HUES6 (cell line): ENCODE results near the gene ZC3H7A.

Experiments used
- H3K27ac ChIP-seq: 2 replicates; pipeline ENCODE4 v1.7.0; 2013; ENCODE audit warnings: low read depth, mild to moderate bottlenecking, low read length, inconsistent platforms
- H3K27me3 ChIP-seq: 2 replicates; pipeline ENCODE4 v1.6.1; 2013; ENCODE audit warnings: low read length; ENCODE audit not compliant: control insufficient read depth, insufficient read depth
- H3K36me3 ChIP-seq: 2 replicates; pipeline ENCODE4 v1.6.1; 2013; ENCODE audit warnings: low read length; ENCODE audit not compliant: control insufficient read depth, insufficient read depth
- H3K4me1 ChIP-seq: 2 replicates; pipeline ENCODE4 v1.6.1; 2013; ENCODE audit warnings: low read length; ENCODE audit not compliant: control insufficient read depth, insufficient read depth
- H3K4me3 ChIP-seq: 2 replicates; pipeline ENCODE4 v1.5.1; 2013; ENCODE audit warnings: low read depth, low read length
- H3K9ac ChIP-seq: one replicate; pipeline ENCODE4 v1.6.1; 2013; ENCODE audit warnings: mild to moderate bottlenecking, low read length
- H3K9me3 ChIP-seq: 2 replicates; pipeline ENCODE4 v1.6.1; 2013; ENCODE audit warnings: low read depth, low read length; ENCODE audit not compliant: control insufficient read depth, insufficient read depth

The ZC3H7A gene

DNA sequence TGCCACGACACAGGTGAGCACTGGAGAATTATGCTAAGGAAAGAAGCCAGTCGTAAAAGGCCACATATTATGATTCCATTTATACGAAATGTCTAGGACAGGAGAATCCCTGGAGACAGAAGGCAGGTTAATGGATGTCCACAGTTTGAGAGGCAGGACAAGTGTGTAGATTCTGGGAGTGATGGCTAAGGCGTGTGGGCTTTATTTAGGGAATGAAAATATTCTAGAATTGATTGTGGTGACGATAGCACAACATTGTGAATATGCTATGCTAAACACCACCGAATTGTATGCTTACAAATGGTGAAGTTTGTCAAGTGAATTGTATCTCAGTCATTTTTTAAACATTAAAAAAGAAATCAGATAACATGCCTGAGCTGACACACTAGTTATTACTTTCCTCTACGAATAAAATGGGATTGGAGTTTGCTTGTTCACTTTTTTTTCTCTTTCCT lies 49.1 kb downstream of the ZC3H7A start:
- Histone ChIP-seq H3K27me3 (no peaks in the 10 kb centered on the region), H3K36me3 (peaks cover 36% of the 10 kb centered on the region), H3K9me3 (no peaks in the 10 kb centered on the region), H3K27ac (no peak overlapping the region), H3K4me3 (no peak overlapping the region), H3K9ac (no peak overlapping the region), H3K4me1 (peaks cover 5% of the 10 kb centered on the region; the same call in 1 of the 2 replicates)

DNA sequence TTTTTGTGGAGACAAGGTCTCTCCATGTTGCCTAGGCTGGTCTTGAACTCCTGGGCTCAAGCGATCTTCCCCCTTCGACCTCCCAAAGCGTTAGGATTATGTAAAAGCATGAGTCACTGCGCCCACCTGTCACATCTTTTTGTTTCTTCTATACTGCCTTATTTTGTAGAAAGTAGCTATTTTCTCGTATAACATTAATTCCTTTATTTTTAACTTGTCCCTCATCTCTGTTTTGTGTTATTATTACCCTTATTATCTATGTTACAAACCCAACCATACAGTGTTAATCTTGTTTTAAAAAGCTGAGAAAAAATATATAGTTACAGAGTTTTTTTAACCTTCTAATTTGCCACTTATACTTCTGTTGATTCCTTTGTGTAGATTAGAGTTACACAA lies 53.0 kb downstream of the ZC3H7A start:
- H3K27ac ChIP-seq, result no peak overlapping the region
- H3K27me3 ChIP-seq, result no peaks in the 10 kb centered on the region
- H3K4me1 ChIP-seq, result peaks cover 17% of the 10 kb centered on the region; the same call in 1 of the 2 replicates
- H3K36me3 ChIP-seq, result peaks cover under 1% of the 10 kb centered on the region
- no peaks in the 10 kb centered on the region for H3K9me3 ChIP-seq
- H3K9ac ChIP-seq, result no peak overlapping the region
- no peak overlapping the region for H3K4me3 ChIP-seq

DNA sequence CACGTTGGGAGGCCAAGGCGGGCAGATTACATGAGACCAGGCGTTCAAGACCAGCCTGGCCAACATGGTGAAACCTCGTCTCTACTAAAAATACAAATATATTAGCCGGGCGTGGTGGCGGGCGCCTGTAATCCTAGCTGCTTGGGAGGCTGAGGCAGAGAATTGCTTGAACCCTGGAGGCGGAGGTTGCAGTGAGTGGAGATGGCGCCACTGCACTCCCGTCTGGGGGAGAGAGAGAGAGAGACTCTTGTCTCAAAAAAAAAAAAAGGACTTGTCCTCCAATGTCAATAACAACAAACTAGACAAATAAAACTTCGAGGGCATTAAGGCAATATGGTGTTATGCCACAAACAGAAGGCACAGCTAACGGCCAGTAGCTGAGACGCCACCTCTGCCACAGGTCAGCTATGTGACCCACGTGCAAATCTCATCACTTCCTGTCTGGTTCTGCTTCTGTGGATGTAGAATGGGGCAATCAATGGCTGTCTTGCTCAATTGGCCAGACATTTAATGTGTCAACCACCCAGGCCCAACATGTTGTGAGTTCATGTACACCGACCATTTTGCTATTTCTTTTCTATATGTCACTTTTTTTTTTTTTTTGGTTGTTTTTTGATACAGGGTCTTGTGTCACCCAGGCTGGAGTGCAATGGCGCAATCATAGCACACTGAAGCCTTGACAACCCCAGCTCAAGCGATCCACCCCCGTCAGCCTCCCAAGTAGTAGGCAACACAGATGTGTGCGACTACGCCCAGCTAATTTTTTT lies 53.6 kb downstream of the ZC3H7A start:
- peak overlapping the region; percentile 83 for H3K4me3 ChIP-seq
- peak overlapping the region; percentile 71 for H3K9ac ChIP-seq
- H3K36me3 ChIP-seq, result peaks cover under 1% of the 10 kb centered on the region; the same call in 1 of the 2 replicates
- H3K9me3 ChIP-seq, result no peaks in the 10 kb centered on the region
- no peaks in the 10 kb centered on the region for H3K27me3 ChIP-seq
- H3K27ac ChIP-seq, result peak overlapping the region; percentile 51; the same call in 1 of the 2 replicates
- peaks cover 14% of the 10 kb centered on the region; the same call in 1 of the 2 replicates for H3K4me1 ChIP-seq

DNA sequence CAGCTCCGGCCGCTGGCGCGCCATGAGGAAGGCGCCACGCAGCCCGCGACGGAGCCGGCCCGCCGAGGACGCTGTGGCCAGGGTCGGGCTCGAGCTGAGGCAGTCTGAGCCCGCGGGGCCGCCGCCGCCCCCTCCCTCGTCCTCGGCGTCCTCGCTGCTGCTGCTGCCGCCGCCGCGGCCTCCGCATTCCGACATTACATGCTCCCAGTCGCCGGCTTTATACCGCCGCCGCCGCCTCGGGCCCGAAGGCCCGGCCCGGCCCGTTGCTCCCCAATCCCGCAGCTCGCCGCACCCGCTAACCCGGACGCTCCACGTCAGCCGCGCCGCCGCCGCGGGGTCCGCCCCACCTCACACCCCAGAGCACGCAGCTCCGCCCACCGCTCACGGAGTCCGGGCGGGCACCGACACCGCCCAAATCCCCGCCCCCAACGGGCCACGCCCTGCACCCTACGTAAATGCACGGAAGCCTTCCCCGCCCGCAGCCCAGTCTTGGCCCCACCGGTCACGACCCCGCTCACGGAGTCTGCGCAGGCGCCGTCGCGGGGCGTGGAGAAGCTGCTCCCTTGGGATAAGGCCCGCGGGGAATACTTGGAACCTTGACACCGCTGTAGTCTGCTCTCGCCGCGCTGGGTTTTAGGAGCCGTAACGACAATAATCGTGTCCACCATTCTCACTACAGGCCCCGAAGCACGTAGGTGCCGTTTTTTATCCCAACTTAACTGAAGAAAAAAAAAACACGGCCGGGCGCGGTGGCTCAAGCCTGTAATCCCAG lies 54.3 kb downstream of the ZC3H7A start, which contains the start of gene TXNDC11:
Gene TXNDC11 (minus strand): TSS at position 322 of the 772 bp plus-strand sequence. CDS start 127 bp downstream, at position 195.
- H3K9ac ChIP-seq, result peak within 1 kb of the TSS; percentile 91
- H3K27me3 ChIP-seq, result no peaks in the 10 kb centered on the region
- H3K36me3 ChIP-seq, result peaks cover 7% of the 10 kb centered on the region; the same call in 1 of the 2 replicates
- H3K4me1 ChIP-seq, result peaks cover 17% of the 10 kb centered on the region; the same call in 1 of the 2 replicates
- H3K9me3 ChIP-seq, result no peaks in the 10 kb centered on the region
- peak within 1 kb of the TSS; percentile 66; the same call in 1 of the 2 replicates for H3K27ac ChIP-seq
- peak within 1 kb of the TSS; percentile 83 for H3K4me3 ChIP-seq

DNA sequence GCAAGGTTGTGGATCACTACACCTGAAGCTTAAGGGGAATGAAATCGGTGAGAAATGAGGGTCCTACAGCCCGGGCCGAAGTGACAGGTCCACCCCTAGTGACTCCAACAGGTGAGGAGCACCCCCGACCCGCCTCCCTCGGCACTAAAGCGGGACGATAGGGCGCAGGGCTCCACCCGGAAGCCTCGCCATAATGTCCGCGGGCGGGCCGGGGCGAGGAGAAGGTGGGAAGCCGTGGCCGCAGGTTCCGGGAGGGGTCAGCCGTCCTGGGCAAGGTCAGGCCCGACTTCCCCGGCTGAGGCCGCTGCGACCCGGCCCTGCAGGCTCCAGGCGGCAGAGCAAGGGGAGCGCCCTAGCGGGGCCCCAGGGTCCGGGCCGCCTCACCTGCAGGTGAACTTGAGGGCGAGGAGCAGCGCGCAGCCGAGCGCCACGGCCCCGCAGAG lies 54.9 kb downstream of the ZC3H7A start:
- Histone ChIP-seq H3K4me1 (peaks cover 18% of the 10 kb centered on the region; the same call in 1 of the 2 replicates), H3K27ac (peak overlapping the region; percentile 66; the same call in 1 of the 2 replicates)

DNA sequence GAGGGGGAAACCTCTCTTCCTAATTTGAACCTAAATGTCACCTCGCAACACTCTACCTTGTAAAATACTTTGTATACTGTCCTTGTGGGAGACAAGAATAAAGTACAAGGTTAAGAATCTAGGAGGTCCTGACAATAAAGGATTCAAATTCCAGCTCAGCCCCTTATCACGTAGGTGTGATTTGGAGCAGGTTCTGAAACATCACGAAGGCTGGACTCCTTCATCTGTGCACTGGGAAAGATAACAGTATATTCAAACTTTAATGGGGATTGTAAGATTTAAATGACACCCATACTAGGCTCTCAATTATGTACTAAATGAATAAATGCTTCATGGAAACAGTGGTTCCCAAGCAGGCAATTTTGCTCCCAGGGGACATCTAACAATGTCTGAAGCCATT lies 56.5 kb downstream of the ZC3H7A start:
- Histone ChIP-seq H3K9ac (no peak overlapping the region), H3K9me3 (no peaks in the 10 kb centered on the region), H3K27me3 (no peaks in the 10 kb centered on the region), H3K36me3 (peaks cover 21% of the 10 kb centered on the region), H3K4me3 (peak overlapping the region; percentile 83; the same call in 1 of the 2 replicates), H3K27ac (no peak overlapping the region), H3K4me1 (peaks cover 18% of the 10 kb centered on the region; the same call in 1 of the 2 replicates)

More for the DNA sequence above, 54.9 kb downstream of the ZC3H7A start:
- Histone ChIP-seq H3K27me3 (no peaks in the 10 kb centered on the region), H3K9me3 (no peaks in the 10 kb centered on the region), H3K4me3 (peak overlapping the region; percentile 83), H3K9ac (peak overlapping the region; percentile 91), H3K36me3 (peaks cover 7% of the 10 kb centered on the region; the same call in 1 of the 2 replicates)

DNA sequence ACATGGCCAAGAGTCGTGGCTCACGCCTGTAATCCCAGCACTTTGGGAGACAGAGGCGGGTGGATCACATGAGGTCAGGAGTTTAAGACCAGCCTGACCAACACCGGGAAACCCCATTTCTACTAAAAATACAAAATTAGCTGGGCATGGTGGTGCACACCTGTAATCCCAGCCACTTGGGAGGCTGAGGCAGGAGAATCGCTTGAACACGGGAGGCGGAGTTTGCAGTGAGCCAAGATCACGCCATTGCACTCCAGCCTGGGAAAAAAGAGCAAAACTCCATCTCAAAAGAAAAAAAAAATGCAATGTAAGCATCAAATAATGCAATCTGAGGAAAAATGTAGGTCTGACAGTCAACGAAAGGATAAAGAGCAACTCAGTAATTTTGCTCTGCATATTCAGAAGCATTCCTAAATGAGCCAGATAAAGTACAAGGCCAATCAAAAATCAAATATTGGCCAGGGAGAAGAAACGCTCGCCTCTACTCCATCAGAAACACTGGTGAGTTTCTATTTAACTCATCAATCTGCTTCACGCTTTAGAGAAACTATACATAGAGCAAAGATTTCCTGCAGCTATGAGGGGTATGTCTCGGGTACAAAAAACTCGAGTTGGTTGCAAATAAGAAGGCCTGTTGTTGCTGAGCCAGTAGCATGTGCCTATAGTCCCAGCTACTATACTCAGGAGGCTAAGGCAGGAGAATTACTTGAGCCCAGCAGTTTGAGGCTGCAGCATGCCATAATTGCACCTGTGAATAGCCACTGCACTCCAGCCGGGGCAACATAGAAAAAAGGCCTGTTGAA lies 58.1 kb downstream of the ZC3H7A start:
- H3K9me3 ChIP-seq, result no peaks in the 10 kb centered on the region
- H3K9ac ChIP-seq, result no peak overlapping the region
- no peaks in the 10 kb centered on the region for H3K27me3 ChIP-seq
- no peak overlapping the region for H3K27ac ChIP-seq
- H3K4me1 ChIP-seq, result peaks cover 18% of the 10 kb centered on the region; the same call in 1 of the 2 replicates
- no peak overlapping the region for H3K4me3 ChIP-seq
- H3K36me3 ChIP-seq, result peaks cover 38% of the 10 kb centered on the region

DNA sequence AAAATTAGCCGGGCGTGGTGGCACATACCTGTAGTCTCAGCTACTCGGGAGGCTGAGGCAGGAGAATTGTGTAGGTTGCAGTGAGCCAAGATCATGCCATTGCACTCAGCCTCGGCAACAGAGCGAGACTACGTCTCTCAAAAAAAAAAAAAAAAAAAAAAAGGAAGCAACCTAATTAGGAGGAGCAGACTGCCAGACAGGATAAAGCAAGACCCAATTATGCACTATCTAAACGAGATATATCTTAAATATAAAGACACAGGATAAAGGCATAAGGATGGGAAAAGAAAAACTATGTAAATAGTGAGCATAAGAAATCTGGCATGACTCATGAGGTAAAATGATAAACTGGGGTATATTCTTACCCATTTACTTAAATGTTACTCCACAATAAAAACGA lies 59.3 kb downstream of the ZC3H7A start:
- peaks cover 49% of the 10 kb centered on the region for H3K36me3 ChIP-seq
- H3K9me3 ChIP-seq, result no peaks in the 10 kb centered on the region
- H3K27me3 ChIP-seq, result no peaks in the 10 kb centered on the region
- no peak overlapping the region for H3K27ac ChIP-seq
- no peak overlapping the region for H3K9ac ChIP-seq
- peaks cover 18% of the 10 kb centered on the region; the same call in 1 of the 2 replicates for H3K4me1 ChIP-seq
- H3K4me3 ChIP-seq, result no peak overlapping the region

DNA sequence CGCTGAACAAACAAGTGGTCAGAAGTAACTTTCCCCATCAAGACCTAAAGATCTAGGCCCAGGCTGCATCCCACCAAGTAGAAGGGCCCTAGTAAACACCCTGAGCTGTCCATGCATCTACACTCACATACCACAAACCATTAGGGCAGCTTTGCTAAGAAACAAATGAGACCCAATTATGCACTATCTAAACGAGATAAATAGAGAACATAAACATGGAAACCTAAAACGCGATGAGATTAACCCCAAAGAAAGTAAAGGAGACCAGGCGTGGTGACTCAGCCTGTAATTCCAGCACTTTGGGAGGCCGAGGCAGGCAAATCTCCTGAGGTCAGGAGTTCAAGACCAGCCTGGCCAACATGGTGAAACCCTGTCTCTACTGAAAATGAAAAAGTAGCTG lies 60.2 kb downstream of the ZC3H7A start:
- Histone ChIP-seq H3K4me1 (peaks cover 18% of the 10 kb centered on the region; the same call in 1 of the 2 replicates), H3K27ac (no peak overlapping the region), H3K27me3 (no peaks in the 10 kb centered on the region), H3K9me3 (no peaks in the 10 kb centered on the region), H3K36me3 (peaks cover 57% of the 10 kb centered on the region), H3K9ac (no peak overlapping the region), H3K4me3 (no peak overlapping the region)

DNA sequence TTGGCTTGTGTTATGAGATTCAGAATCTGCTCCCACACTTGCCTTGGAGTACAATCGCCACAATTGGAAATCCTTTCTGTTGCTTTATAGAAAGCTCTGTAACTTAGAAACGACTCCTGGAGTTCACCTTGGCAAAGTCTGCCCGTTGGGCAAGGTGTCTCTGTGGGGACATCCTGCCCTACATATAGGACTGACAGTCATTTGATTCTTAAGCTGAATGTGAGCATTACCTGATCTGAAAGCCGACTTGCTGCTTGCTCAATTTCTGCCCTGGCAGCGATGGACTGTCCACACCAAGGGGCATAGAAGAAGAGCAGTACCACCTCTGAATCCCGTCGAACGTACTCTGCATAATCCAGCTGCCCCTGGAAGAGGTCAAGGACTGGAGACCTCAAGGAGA lies 61.3 kb downstream of the ZC3H7A start:
- Histone ChIP-seq H3K4me1 (peaks cover 12% of the 10 kb centered on the region; the same call in 1 of the 2 replicates), H3K36me3 (peaks cover 64% of the 10 kb centered on the region), H3K4me3 (no peak overlapping the region), H3K9ac (no peak overlapping the region), H3K27me3 (no peaks in the 10 kb centered on the region), H3K27ac (no peak overlapping the region), H3K9me3 (no peaks in the 10 kb centered on the region)
